ENCODE results near the gene CDC7.

GRCh38 chr1:91503975-91504530, 3.4 kb downstream of the CDC7 start:
- no peak for TF ChIP-seq CTCF (IDR thresholded peaks at IDR 0.05; ENCODE audit: insufficient read depth, low read length, poor library complexity, severe bottlenecking)
- no peak for TF ChIP-seq EZH2phosphoT487 (conservative IDR thresholded peaks at IDR 0.05; ENCODE audit: low read length)

Data from SU-DHL-6 (cell line).